Body of pancreas (tissue), 4 donors: ENCODE data around the gene MARCHF4.

Source experiments
- POLR2A ChIP-seq, 3 donors: fragments of 450-650 bp; IDR thresholded peaks; one replicate each; pipeline ENCODE4 v1.6.1; 2016; ENCODE audit warnings: antibody characterized with exemption in 3 of 3, mild to moderate bottlenecking in 2 of 3
- TF ChIP-seq, protein P1 (sequence below), 7 experiments: fragments of 450-650 bp in 4 of 7; fragments of 200-600 bp in 3 of 7; sonication (generic) in 3 of 7; IDR thresholded peaks; one replicate each; pipeline ENCODE4 v1.5.1; 2016 to 2019; ENCODE audit warnings: antibody characterized with exemption in 7 of 7

GRCh38 chr2:216343221-216343980 is 28.9 kb downstream of the MARCHF4 start:
- TF ChIP-seq POLR2A (IDR thresholded peaks at IDR 0.05), result no peak
- TF ChIP-seq, protein P1, sequence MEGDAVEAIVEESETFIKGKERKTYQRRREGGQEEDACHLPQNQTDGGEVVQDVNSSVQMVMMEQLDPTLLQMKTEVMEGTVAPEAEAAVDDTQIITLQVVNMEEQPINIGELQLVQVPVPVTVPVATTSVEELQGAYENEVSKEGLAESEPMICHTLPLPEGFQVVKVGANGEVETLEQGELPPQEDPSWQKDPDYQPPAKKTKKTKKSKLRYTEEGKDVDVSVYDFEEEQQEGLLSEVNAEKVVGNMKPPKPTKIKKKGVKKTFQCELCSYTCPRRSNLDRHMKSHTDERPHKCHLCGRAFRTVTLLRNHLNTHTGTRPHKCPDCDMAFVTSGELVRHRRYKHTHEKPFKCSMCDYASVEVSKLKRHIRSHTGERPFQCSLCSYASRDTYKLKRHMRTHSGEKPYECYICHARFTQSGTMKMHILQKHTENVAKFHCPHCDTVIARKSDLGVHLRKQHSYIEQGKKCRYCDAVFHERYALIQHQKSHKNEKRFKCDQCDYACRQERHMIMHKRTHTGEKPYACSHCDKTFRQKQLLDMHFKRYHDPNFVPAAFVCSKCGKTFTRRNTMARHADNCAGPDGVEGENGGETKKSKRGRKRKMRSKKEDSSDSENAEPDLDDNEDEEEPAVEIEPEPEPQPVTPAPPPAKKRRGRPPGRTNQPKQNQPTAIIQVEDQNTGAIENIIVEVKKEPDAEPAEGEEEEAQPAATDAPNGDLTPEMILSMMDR (IDR thresholded peaks at IDR 0.05), result no peak
